GM21529 (cell line): Measurements from ENCODE around the gene FBXL7.

Experiments
- ATAC-seq: cut with Tn5 transposase; IDR thresholded peaks from one replicate; pipeline ENCODE4 v1.9.1; 2021; ENCODE audit not compliant: unreplicated experiment

Gene FBXL7

GRCh38 chr5:15538516-15538915, 38.5 kb downstream of the FBXL7 start:
- ATAC-seq, result no peak

- no peak for ATAC-seq
Observed at GRCh38 chr5:15539951-15540350, 40.0 kb downstream of the FBXL7 start.

DNA sequence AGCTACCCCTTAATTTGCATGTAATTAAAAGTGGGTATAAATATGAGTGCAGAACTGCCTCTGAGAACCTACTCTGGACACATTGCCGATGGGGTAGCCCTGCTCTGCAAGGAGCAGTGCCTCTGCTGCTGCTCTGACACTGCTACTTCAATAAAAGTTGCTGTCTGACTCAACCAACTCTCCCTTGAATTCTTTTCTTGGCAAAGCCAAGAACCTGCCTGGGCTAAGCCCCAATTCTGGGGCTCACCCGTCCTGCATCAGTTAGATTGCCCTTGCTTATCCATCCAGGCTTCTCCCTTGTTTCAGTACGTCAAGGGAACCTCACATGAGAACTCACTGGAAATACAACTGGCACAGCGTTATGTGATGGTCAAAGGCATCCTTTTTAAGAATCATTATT, 44.1 kb downstream of the FBXL7 start:
- no peak for ATAC-seq

- no peak for ATAC-seq
Observed at GRCh38 chr5:15545082-15545481, 45.1 kb downstream of the FBXL7 start.

DNA sequence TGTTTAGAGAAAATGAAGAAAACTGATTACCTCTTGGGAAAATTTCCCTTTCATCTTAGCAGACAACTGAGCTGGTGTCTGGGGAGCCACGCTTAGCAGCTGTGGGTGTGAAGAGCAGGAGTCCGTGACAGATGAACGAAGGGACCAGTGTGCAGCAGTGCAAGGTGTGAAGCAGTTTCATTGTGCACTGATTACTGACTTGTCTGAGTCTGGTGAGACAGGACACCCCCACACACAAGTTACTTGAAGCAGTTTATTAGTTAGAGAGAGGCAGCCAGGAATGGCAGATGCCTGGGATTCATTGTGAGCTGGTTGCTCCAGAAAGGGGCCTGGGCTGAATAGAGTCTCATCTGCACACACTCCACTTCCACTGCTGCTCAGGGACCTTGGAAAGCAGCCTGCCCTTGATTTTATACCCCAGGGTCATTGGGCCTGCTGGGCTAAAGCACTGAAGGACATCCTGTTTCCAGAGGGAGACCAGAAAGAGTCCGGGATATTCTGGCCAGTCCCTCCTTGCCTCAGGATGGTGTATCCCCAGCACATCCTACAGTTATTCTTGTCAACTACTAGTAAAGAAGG, 47.4 kb downstream of the FBXL7 start:
- no peak for ATAC-seq

DNA sequence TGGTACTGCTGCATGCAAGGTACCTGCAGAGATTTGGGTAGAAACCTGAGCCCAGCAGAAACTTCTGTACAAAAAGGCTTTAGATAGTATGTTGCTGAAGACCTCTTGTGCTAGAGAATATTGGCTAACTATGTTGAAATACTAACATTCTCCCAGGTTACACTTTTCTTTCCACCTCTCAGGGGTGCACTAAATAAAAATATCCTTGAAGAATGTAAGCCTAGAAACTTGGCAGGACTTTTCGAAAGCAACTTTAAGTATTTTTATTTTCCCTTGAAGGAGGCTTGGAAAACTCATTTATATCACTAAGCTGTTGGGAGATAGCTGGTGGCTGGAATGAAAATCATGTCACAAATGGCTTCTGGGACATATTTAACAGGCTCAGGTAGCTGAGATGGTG, 50.0 kb downstream of the FBXL7 start:
- ATAC-seq, result no peak

DNA sequence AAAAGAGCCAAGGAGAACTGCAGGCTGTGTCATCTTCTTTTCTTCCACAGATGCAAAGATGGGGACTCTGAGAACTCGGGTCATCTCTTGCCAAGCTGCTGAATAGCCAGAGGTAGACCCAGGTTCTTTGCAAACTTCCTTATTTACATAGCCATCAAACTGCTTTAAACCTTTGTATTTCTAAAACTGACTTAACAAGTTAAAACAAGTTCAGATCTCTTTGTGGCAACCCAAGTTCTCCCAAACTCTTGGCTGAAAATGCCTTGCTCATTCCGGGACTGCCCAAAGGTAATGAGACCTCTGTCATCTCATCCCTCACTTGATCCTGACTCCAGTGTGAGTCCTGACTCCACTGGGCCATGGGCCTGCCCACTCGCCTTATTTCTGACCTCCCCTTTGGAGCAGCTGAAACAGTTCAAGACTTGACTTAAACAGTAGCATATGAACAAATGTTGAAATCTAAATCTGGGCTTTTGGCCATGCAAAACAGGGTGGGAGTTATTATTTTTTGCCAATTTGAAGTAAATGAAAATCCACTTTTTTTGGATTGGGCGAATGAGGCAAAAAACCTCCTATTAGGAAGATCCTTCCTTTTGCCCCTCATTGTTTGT, 50.6 kb downstream of the FBXL7 start:
- ATAC-seq, result no peak

DNA sequence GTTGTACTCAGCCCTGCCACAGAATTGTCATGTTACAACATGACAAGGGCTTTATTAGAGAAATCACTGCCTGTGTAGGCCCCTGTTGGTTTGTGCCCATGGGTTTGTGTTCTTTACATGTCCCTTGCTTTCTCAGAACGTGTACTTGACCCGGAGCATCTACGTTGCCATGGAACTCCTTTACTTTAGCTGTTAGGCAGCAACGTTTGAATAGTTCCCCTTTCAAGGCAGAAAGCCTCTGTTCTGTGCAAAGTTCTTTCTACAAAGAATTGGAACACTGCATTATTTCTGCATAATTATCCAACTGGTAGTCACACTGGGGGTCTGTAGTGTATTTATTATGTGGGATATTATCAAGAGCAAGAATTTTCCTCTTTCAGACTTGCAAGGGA, 51.1 kb downstream of the FBXL7 start:
- no peak for ATAC-seq

DNA sequence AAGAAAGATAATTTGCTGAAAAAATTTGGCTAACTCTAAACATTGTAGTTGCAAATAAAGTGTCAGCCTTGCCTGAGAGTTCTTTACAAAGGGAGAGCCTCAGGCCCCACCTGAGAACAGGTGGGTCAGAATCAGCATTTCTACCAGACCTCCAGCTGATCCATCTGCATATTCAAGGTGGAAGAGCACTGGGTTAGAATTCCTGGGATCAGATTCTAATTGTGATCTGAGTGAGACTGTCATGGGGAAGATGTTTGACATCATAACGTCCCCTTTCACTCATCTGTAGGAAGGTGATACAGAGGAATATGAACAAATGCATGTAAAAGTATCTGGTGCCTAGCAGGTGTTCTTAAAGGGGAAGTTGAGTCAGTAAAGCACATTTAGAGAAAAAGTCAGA, 54.6 kb downstream of the FBXL7 start:
- no peak for ATAC-seq

DNA sequence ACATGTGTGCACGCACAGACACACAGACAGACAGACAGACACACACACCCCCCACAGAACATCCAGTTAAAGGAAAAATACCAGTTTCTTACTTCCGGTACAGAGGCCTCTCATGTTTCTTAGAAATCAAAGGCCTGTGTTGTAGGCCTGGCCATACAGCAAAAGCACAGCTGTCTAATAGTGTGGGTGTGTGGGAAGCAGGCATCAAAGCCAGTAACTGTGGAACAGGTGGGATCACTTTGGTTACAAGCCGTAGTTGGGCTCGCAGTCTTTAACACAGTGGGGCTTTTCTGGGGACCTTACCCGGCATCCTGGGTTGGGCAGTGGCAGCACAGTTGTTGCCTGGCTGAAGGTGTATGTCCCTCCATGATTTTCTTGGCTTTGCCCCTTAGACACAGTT, 55.2 kb downstream of the FBXL7 start:
- ATAC-seq, result no peak

DNA sequence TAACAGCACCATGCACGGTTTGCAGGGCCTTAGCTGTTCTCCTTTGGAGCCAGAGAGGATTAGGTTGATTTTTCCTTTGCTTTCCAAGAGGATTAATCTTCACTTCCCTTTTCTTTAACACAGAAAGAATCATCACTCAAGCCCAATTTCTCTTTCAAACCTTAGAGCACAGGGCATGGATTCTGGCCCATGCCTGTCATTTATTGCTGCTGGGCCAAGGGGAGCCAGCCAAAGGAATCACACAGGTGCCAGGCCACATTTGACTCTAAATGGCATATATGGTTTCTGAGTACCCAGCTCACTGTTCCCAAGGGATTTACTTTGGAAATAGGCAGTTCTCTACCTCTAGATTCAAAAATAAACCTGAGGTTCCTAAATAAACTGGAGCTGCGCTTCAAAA, 58.3 kb downstream of the FBXL7 start:
- no peak for ATAC-seq

- no peak for ATAC-seq
Observed at GRCh38 chr5:15558681-15559080, 58.7 kb downstream of the FBXL7 start.

DNA sequence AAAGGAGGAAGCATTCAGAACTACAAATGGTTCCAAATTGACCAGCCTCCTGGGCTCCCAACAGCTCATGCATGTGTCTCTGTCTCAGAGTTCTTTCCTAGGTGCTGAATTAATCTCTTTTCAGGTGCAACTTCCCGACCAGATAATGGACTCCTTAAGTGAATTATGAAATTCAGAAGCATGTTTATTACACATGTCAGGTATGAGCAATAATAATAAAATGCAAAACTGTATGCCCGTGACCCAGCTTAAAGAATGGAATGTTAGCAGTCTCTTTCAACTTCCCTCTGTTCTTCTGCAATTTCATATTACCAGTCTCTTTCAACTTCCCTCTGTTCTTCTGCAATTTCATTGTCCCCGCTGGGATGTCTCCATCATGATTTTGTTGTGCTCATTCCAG, 60.4 kb downstream of the FBXL7 start:
- ATAC-seq, result no peak

DNA sequence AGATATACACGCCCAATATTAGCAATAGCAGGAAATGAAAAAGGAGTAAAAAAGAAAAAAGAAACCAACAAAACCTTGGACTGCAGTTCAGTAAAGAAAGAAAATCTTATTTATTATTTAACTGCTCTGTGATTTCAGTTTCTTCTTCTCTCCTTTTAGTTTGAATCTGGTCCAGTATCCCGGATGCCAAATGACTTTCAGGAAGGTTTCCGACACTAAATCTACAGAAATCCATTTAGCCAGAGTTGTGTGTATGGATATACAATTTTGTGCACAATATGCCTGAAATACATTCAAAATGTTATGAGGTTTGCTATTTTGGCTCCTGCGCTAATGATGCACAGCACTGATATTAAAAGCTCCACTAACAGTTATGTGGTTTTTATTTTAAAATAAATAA, 64.5 kb downstream of the FBXL7 start:
- ATAC-seq, result no peak

DNA sequence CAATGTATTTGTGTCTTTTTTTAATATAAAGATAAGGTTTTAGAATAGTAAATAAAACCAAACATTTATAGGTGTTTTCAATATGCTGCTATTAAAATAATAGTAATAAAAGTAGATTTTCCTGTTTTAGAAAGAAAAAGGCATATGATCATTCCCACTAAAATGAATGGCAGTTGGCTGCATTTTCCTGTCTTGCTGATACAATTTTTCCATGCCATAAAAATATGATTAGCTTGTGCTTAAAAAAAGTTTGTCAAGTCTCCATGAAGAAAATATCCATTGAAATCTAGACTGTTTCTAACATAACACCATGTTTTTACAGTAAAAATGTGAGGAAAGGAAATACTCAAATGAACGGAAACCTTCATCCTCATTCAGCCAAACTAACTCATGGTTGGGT, 65.0 kb downstream of the FBXL7 start:
- ATAC-seq, result no peak

GRCh38 chr5:15566306-15566705, 66.3 kb downstream of the FBXL7 start:
- ATAC-seq, result no peak

- no peak for ATAC-seq
Observed at GRCh38 chr5:15566789-15567188, 66.8 kb downstream of the FBXL7 start.

GRCh38 chr5:15570491-15570890, 70.5 kb downstream of the FBXL7 start:
- ATAC-seq, result no peak

- ATAC-seq, result no peak
Observed at GRCh38 chr5:15571081-15571480, 71.1 kb downstream of the FBXL7 start.

- ATAC-seq, result no peak
Observed at GRCh38 chr5:15571618-15572017, 71.6 kb downstream of the FBXL7 start.

DNA sequence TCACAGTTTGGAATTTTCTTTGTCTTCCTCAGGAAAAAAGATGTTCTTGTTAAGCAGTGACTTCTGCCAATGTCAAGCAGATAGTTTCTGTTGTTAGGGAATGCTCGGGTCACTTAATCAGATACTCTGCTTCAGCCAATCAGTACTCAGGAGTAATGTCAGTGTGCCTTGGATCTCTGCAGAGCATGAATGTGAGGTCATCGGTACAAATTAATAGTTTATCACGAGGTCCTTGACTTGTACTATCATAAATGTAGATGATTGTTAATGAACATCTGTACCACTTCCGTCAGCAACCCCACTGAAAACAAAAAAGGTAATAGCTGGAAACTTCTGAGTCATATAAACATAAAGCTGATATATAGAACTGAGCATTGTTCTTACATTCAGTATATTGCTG, 73.6 kb downstream of the FBXL7 start:
- no peak for ATAC-seq

DNA sequence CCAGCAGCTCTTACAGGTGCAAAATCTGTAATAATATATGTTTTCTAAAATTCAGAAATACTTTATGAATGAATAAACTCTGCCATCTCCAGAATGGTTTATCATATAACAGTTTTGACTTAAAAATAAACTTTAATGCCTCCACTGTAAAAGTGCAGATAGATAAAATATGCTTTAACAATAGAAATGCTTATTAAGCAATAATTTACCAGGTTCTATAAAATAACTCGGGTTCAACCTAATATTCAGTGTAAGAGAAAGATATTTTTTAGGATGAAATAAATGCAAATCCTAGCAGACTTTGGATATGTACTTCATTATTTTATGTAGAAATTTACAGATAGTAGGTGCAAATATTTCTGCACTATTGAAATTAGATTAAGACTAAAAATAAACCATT, 74.1 kb downstream of the FBXL7 start:
- ATAC-seq, result no peak

DNA sequence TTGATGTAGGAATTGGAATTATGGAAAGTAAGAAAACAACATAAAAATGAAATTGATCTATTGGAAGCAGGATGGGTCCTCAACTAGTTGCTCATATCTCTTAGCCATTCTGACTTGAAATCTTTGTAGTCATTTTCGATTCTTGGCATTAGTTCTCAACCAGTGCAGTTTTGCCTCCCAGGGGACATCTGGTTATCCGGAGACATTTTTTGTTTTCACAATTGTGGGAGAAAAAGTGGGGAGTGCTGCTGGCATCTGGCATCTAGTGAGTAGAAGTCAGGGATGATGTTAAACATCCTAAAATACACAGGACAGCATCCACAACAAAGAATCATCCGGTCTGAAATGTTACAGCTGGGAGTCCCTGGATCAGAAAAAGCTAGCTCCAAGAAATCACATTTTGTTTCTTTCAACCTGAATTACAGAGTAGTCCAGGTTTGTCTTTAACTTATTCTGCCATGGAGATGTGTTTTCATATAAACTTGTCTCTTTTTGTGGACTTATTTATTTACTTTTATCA, 74.9 kb downstream of the FBXL7 start:
- ATAC-seq, result no peak
